Stimulated activated effector memory CD8-positive, alpha-beta T cell treated with anti-CD3 and anti-CD28 coated beads, Interleukin-12 subunit alpha, Interleukin-12 subunit beta, amount 100 ng/mL, for 72 hours (primary cell): ENCODE results near the gene NAA10.

ENCODE experiments used
- ATAC-seq: fragments of 150-1000 bp; cut with Tn5 transposase; 2 replicates; pipeline ENCODE4 v1.10.0; 2021
- DNase-seq, 2 donors: peaks; one replicate each; pipeline ENCODE4 v3.0.0; 2021 to 2022; ENCODE audit warnings: low spot score in 2 of 2
- H3K27ac Mint-ChIP-seq: one replicate; pipeline ENCODE4 v1.8.0; 2022; ENCODE audit warnings: mild to moderate bottlenecking, mixed read lengths
- H3K36me3 Mint-ChIP-seq: one replicate; pipeline ENCODE4 v1.8.0; 2022; ENCODE audit warnings: mild to moderate bottlenecking, mixed read lengths
- H3K4me1 Mint-ChIP-seq: one replicate; pipeline ENCODE4 v1.8.0; 2022; ENCODE audit warnings: mixed read lengths
- H3K4me3 Mint-ChIP-seq: one replicate; pipeline ENCODE4 v1.8.0; 2022; ENCODE audit warnings: mild to moderate bottlenecking, mixed read lengths
- H3K9me3 Mint-ChIP-seq: one replicate; pipeline ENCODE4 v1.8.0; 2022; ENCODE audit warnings: mixed read lengths

NAA10 gene

GRCh38 chrX:153921070-153921469, 13.8 kb downstream of the NAA10 start:
- H3K4me3 Mint-ChIP-seq, result no peak overlapping the region
- H3K9me3 Mint-ChIP-seq, result no peaks in the 10 kb centered on the region
- H3K36me3 Mint-ChIP-seq, result peaks cover 45% of the 10 kb centered on the region
- DNase-seq, result no peak
- H3K27ac Mint-ChIP-seq, result peak overlapping the region; percentile 12
- ATAC-seq, result no peak
- H3K4me1 Mint-ChIP-seq, result peaks cover 43% of the 10 kb centered on the region

GRCh38 chrX:153920546-153920945, 14.3 kb downstream of the NAA10 start:
- H3K9me3 Mint-ChIP-seq, result no peaks in the 10 kb centered on the region
- H3K4me3 Mint-ChIP-seq, result no peak overlapping the region
- DNase-seq (no peak), ATAC-seq (no peak)
- H3K27ac Mint-ChIP-seq, result peak overlapping the region; percentile 12
- H3K36me3 Mint-ChIP-seq, result peaks cover 50% of the 10 kb centered on the region
- H3K4me1 Mint-ChIP-seq, result peaks cover 40% of the 10 kb centered on the region

- no peak for ATAC-seq
- Mint-ChIP-seq H3K4me3 (no peak overlapping the region), H3K36me3 (peaks cover 54% of the 10 kb centered on the region), H3K27ac (no peak overlapping the region), H3K9me3 (no peaks in the 10 kb centered on the region), H3K4me1 (peaks cover 32% of the 10 kb centered on the region)
- DNase-seq, result no peak
Observed at GRCh38 chrX:153919281-153919680, 15.6 kb downstream of the NAA10 start.

GRCh38 chrX:153917869-153918268, 17.0 kb downstream of the NAA10 start:
- no peak overlapping the region for H3K4me3 Mint-ChIP-seq
- H3K9me3 Mint-ChIP-seq, result no peaks in the 10 kb centered on the region
- DNase-seq, result no peak
- peaks cover 56% of the 10 kb centered on the region for H3K36me3 Mint-ChIP-seq
- H3K4me1 Mint-ChIP-seq, result peaks cover 21% of the 10 kb centered on the region
- no peak for ATAC-seq
- no peak overlapping the region for H3K27ac Mint-ChIP-seq

- Mint-ChIP-seq H3K4me3 (no peak overlapping the region), H3K4me1 (peaks cover 9% of the 10 kb centered on the region), H3K9me3 (no peaks in the 10 kb centered on the region), H3K27ac (no peak overlapping the region), H3K36me3 (peaks cover 57% of the 10 kb centered on the region)
- no peak for DNase-seq
- ATAC-seq, result no peak
Observed at GRCh38 chrX:153913701-153914100, 21.1 kb downstream of the NAA10 start.

- Mint-ChIP-seq H3K4me3 (no peak overlapping the region), H3K4me1 (peaks cover 9% of the 10 kb centered on the region), H3K27ac (no peak overlapping the region), H3K9me3 (no peaks in the 10 kb centered on the region), H3K36me3 (peaks cover 62% of the 10 kb centered on the region)
- ATAC-seq (no peak), DNase-seq (no peak)
Observed at GRCh38 chrX:153913211-153913610, 21.6 kb downstream of the NAA10 start.

GRCh38 chrX:153911798-153912197, 23.0 kb downstream of the NAA10 start:
- Mint-ChIP-seq H3K27ac (peak overlapping the region; percentile 40), H3K4me1 (peaks cover 11% of the 10 kb centered on the region), H3K4me3 (no peak overlapping the region), H3K9me3 (no peaks in the 10 kb centered on the region), H3K36me3 (peaks cover 57% of the 10 kb centered on the region)
- no peak for ATAC-seq
- no peak for DNase-seq

- DNase-seq, result no peak
- no peak for ATAC-seq
- no peak overlapping the region for H3K27ac Mint-ChIP-seq
- H3K36me3 Mint-ChIP-seq, result peaks cover 52% of the 10 kb centered on the region
- H3K4me1 Mint-ChIP-seq, result peaks cover 20% of the 10 kb centered on the region
- no peaks in the 10 kb centered on the region for H3K9me3 Mint-ChIP-seq
- no peak overlapping the region for H3K4me3 Mint-ChIP-seq
Observed at GRCh38 chrX:153910446-153910845, 24.4 kb downstream of the NAA10 start.

GRCh38 chrX:153909980-153910360, 24.9 kb downstream of the NAA10 start:
- Mint-ChIP-seq H3K9me3 (no peaks in the 10 kb centered on the region), H3K27ac (no peak overlapping the region)
- no peak for ATAC-seq

GRCh38 chrX:153909024-153909979, 25.5 kb downstream of the NAA10 start:
- Mint-ChIP-seq H3K27ac (no peak overlapping the region), H3K4me1 (peaks cover 28% of the 10 kb centered on the region), H3K36me3 (peaks cover 48% of the 10 kb centered on the region), H3K4me3 (no peak overlapping the region), H3K9me3 (no peaks in the 10 kb centered on the region)
- no peak for DNase-seq
- ATAC-seq, result peak; percentile 48

More at GRCh38 chrX:153909980-153910360, 24.9 kb downstream of the NAA10 start:
- Mint-ChIP-seq H3K4me1 (peaks cover 25% of the 10 kb centered on the region), H3K4me3 (no peak overlapping the region), H3K36me3 (peaks cover 49% of the 10 kb centered on the region)
- DNase-seq, result no peak

GRCh38 chrX:153908219-153908860, 26.5 kb downstream of the NAA10 start:
- DNase-seq (no peak), ATAC-seq (no peak)
- Mint-ChIP-seq H3K4me1 (peaks cover 37% of the 10 kb centered on the region), H3K9me3 (no peaks in the 10 kb centered on the region), H3K4me3 (no peak overlapping the region), H3K36me3 (peaks cover 57% of the 10 kb centered on the region), H3K27ac (no peak overlapping the region)

- DNase-seq, result no peak
- Mint-ChIP-seq H3K4me3 (no peak overlapping the region), H3K27ac (no peak overlapping the region)
Observed at GRCh38 chrX:153907456-153907855, 27.4 kb downstream of the NAA10 start.

GRCh38 chrX:153906126-153906917, 28.5 kb downstream of the NAA10 start:
- Mint-ChIP-seq H3K9me3 (no peaks in the 10 kb centered on the region), H3K4me1 (peaks cover 51% of the 10 kb centered on the region), H3K4me3 (peak overlapping the region; percentile 36), H3K36me3 (peaks cover 54% of the 10 kb centered on the region), H3K27ac (peak overlapping the region; percentile 48)
- DNase-seq (no peak), ATAC-seq (peak; percentile 87)

More at GRCh38 chrX:153907456-153907855, 27.4 kb downstream of the NAA10 start:
- no peak for ATAC-seq
- Mint-ChIP-seq H3K9me3 (no peaks in the 10 kb centered on the region), H3K4me1 (peaks cover 41% of the 10 kb centered on the region), H3K36me3 (peaks cover 56% of the 10 kb centered on the region)

- DNase-seq (no peak), ATAC-seq (no peak)
- peaks cover 58% of the 10 kb centered on the region for H3K4me1 Mint-ChIP-seq
- H3K4me3 Mint-ChIP-seq, result peak overlapping the region; percentile 36
- H3K36me3 Mint-ChIP-seq, result peaks cover 52% of the 10 kb centered on the region
- no peaks in the 10 kb centered on the region for H3K9me3 Mint-ChIP-seq
- peak overlapping the region; percentile 48 for H3K27ac Mint-ChIP-seq
Observed at GRCh38 chrX:153905481-153906095, 29.2 kb downstream of the NAA10 start.
